Body of pancreas (tissue), 4 donors: ENCODE results near the gene TCF3.

Source experiments
- POLR2A ChIP-seq, 3 donors: fragments of 450-650 bp; IDR thresholded peaks; one replicate each; pipeline ENCODE4 v1.6.1; 2016; ENCODE audit warnings: antibody characterized with exemption in 3 of 3, mild to moderate bottlenecking in 2 of 3
- TF ChIP-seq, protein P1 (sequence below), 7 experiments: fragments of 450-650 bp in 4 of 7; fragments of 200-600 bp in 3 of 7; sonication (generic) in 3 of 7; IDR thresholded peaks; one replicate each; pipeline ENCODE4 v1.5.1; 2016 to 2019; ENCODE audit warnings: antibody characterized with exemption in 7 of 7

DNA sequence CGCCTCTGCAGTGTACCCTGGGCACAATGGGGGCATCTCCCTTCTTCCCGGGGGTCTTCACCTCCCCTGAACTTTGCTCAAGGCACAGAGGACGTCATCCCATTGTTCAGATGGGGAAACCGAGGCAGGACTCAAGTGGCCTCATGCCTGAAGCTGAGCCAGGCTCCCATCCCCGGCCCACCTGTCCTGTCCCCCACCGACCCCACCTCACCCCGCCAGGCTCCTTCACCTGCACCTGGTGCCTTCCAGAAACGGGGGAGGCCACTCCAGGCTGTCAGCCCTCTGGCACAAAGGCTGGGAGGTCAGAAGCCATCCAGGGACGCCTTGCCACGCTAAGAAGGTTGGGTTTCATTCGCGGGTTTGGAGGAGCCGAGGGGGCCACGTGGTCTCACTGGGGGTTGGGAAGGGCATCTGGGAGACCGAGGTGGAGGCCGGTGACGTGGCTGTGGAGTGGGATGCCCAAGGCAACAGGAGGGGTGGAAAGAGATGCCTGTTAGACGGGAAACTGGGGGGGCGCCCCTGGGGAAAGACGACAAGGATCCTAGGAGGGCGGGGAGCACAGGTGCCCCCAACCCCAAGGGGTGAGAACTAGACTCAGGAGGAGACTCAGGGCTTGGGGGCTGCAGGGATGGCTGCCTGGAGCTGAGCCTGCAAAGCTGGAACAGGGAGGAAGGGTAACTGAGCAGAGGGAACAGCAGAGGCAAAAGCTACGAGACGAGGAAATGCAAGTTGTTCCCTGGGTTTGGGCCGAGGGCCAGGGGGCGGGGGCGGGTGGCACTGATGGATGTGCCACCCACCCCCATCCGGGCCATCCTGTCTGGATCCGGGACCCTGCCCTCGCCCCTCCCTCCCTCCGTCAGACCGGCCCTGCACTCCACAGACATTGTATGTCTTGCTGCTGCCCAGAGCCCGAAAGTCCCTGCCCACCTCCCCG, 6.0 kb upstream of the TCF3 start:
- TF ChIP-seq, protein P1, sequence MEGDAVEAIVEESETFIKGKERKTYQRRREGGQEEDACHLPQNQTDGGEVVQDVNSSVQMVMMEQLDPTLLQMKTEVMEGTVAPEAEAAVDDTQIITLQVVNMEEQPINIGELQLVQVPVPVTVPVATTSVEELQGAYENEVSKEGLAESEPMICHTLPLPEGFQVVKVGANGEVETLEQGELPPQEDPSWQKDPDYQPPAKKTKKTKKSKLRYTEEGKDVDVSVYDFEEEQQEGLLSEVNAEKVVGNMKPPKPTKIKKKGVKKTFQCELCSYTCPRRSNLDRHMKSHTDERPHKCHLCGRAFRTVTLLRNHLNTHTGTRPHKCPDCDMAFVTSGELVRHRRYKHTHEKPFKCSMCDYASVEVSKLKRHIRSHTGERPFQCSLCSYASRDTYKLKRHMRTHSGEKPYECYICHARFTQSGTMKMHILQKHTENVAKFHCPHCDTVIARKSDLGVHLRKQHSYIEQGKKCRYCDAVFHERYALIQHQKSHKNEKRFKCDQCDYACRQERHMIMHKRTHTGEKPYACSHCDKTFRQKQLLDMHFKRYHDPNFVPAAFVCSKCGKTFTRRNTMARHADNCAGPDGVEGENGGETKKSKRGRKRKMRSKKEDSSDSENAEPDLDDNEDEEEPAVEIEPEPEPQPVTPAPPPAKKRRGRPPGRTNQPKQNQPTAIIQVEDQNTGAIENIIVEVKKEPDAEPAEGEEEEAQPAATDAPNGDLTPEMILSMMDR (IDR thresholded peaks at IDR 0.05): no peak
- no peak for TF ChIP-seq POLR2A (IDR thresholded peaks at IDR 0.05)
